ENCODE results near the gene PRDM11.

- no peak for TF ChIP-seq POLR2AphosphoS5 (IDR thresholded peaks at IDR 0.05)
- TF ChIP-seq CTCF (IDR thresholded peaks at IDR 0.05) = no peak
- TF ChIP-seq POLR2A (IDR thresholded peaks at IDR 0.05; ENCODE audit: low read depth) = no peak
These were observed 135.6 kb downstream of the PRDM11 start for GRCh38 chr11:45282081-45282480.
